Skeletal muscle satellite cell (primary cell): ENCODE measurements around the gene MPST.
"Not testable (repeated sequence)": the region's sequence is repeated elsewhere in the genome, so short reads cannot be mapped to it uniquely, and the experiment has no call there.

Experiments used
- H3K27me3 ChIP-seq: 2 replicates; pipeline ENCODE4 v1.7.0; 2013; ENCODE audit warnings: low read length; ENCODE audit not compliant: control insufficient read depth, insufficient read depth
- H3K36me3 ChIP-seq: 2 replicates; pipeline ENCODE4 v1.7.0; 2013; ENCODE audit warnings: mild to moderate bottlenecking, control low read depth, low read length; ENCODE audit not compliant: insufficient read depth
- H3K4me1 ChIP-seq: 2 replicates; pipeline ENCODE4 v1.7.0; 2013; ENCODE audit warnings: low read length; ENCODE audit not compliant: control insufficient read depth, insufficient read depth
- H3K4me2 ChIP-seq: 2 replicates; pipeline ENCODE4 v1.7.0; 2013; ENCODE audit warnings: mild to moderate bottlenecking, low read length
- H3K4me3 ChIP-seq: 2 replicates; pipeline ENCODE4 v1.7.0; 2013; ENCODE audit warnings: low read length
- H3K9ac ChIP-seq: 2 replicates; pipeline ENCODE4 v1.7.0; 2013; ENCODE audit warnings: mild to moderate bottlenecking, low read depth, low read length, moderate library complexity
- H3K9me3 ChIP-seq: replicated peaks from 2 replicates; pipeline ENCODE4 v1.7.0; 2013; ENCODE audit warnings: mild to moderate bottlenecking, control low read depth, low read length

MPST gene

GRCh38 chr22:36986242-36986821 lies 33.2 kb upstream of the MPST start:
- Histone ChIP-seq H3K27me3 (peaks cover 37% of the 10 kb centered on the region), H3K9ac (no peak overlapping the region), H3K36me3 (no peaks in the 10 kb centered on the region), H3K4me3 (no peak overlapping the region), H3K9me3 (peaks cover 6% of the 10 kb centered on the region), H3K4me1 (no peaks in the 10 kb centered on the region), H3K4me2 (no peak overlapping the region)

- H3K9me3 ChIP-seq, result peaks cover 6% of the 10 kb centered on the region
- H3K4me1 ChIP-seq, result no peaks in the 10 kb centered on the region
- no peaks in the 10 kb centered on the region for H3K36me3 ChIP-seq
- no peak overlapping the region for H3K9ac ChIP-seq
- H3K27me3 ChIP-seq, result peaks cover 26% of the 10 kb centered on the region
- H3K4me2 ChIP-seq, result no peak overlapping the region
- no peak overlapping the region for H3K4me3 ChIP-seq
These were observed 31.3 kb upstream of the MPST start for GRCh38 chr22:36988075-36988832.

GRCh38 chr22:36989012-36989411 lies 30.5 kb upstream of the MPST start:
- H3K4me1 ChIP-seq, H3K4me3 ChIP-seq, H3K9me3 ChIP-seq, H3K4me2 ChIP-seq, H3K9ac ChIP-seq, H3K36me3 ChIP-seq: not testable (repeated sequence)
- H3K27me3 ChIP-seq, result peaks cover 25% of the 10 kb centered on the region

- no peak overlapping the region for H3K4me3 ChIP-seq
- H3K4me2 ChIP-seq, result no peak overlapping the region
- no peaks in the 10 kb centered on the region for H3K4me1 ChIP-seq
- no peak overlapping the region for H3K9ac ChIP-seq
- peaks cover 6% of the 10 kb centered on the region for H3K9me3 ChIP-seq
- H3K27me3 ChIP-seq, result peaks cover 30% of the 10 kb centered on the region
- no peaks in the 10 kb centered on the region for H3K36me3 ChIP-seq
These were observed 29.1 kb upstream of the MPST start for GRCh38 chr22:36990457-36990856.

GRCh38 chr22:36991206-36991605 lies 28.3 kb upstream of the MPST start:
- Histone ChIP-seq H3K4me1 (no peaks in the 10 kb centered on the region), H3K9me3 (no peaks in the 10 kb centered on the region), H3K9ac (no peak overlapping the region), H3K27me3 (peaks cover 30% of the 10 kb centered on the region), H3K36me3 (no peaks in the 10 kb centered on the region), H3K4me2 (no peak overlapping the region), H3K4me3 (no peak overlapping the region)

GRCh38 chr22:36997746-36998145 lies 21.8 kb upstream of the MPST start:
- Histone ChIP-seq H3K4me2 (no peak overlapping the region), H3K9ac (no peak overlapping the region), H3K27me3 (peaks cover 40% of the 10 kb centered on the region), H3K36me3 (no peaks in the 10 kb centered on the region), H3K4me3 (no peak overlapping the region), H3K9me3 (no peaks in the 10 kb centered on the region), H3K4me1 (peaks cover 5% of the 10 kb centered on the region)

GRCh38 chr22:36998620-36999351 lies 20.8 kb upstream of the MPST start:
- Histone ChIP-seq H3K36me3 (no peaks in the 10 kb centered on the region), H3K4me3 (no peak overlapping the region), H3K4me1 (peaks cover 5% of the 10 kb centered on the region), H3K9me3 (no peaks in the 10 kb centered on the region), H3K4me2 (no peak overlapping the region), H3K9ac (no peak overlapping the region), H3K27me3 (peaks cover 44% of the 10 kb centered on the region)

- Histone ChIP-seq H3K4me3 (no peak overlapping the region), H3K4me1 (peaks cover 5% of the 10 kb centered on the region), H3K27me3 (peaks cover 41% of the 10 kb centered on the region), H3K9ac (no peak overlapping the region), H3K9me3 (no peaks in the 10 kb centered on the region), H3K36me3 (no peaks in the 10 kb centered on the region), H3K4me2 (no peak overlapping the region)
These were observed 20.1 kb upstream of the MPST start for GRCh38 chr22:36999463-36999862.

GRCh38 chr22:37000676-37001534 lies 18.6 kb upstream of the MPST start:
- no peak overlapping the region for H3K4me3 ChIP-seq
- no peak overlapping the region for H3K4me2 ChIP-seq
- H3K36me3 ChIP-seq, result no peaks in the 10 kb centered on the region
- H3K9ac ChIP-seq, result no peak overlapping the region
- H3K27me3 ChIP-seq, result peaks cover 49% of the 10 kb centered on the region
- H3K4me1 ChIP-seq, result peaks cover 5% of the 10 kb centered on the region
- H3K9me3 ChIP-seq, result no peaks in the 10 kb centered on the region

- Histone ChIP-seq H3K27me3 (peaks cover 53% of the 10 kb centered on the region), H3K36me3 (no peaks in the 10 kb centered on the region)
These were observed 17.7 kb upstream of the MPST start for GRCh38 chr22:37001826-37002225.

GRCh38 chr22:37002633-37003032 lies 16.9 kb upstream of the MPST start:
- no peaks in the 10 kb centered on the region for H3K36me3 ChIP-seq
- H3K4me3 ChIP-seq, result no peak overlapping the region
- no peaks in the 10 kb centered on the region for H3K9me3 ChIP-seq
- no peak overlapping the region for H3K9ac ChIP-seq
- peaks cover 5% of the 10 kb centered on the region for H3K4me1 ChIP-seq
- no peak overlapping the region for H3K4me2 ChIP-seq
- H3K27me3 ChIP-seq, result peaks cover 54% of the 10 kb centered on the region

More at GRCh38 chr22:37001826-37002225, 17.7 kb upstream of the MPST start:
- peaks cover 5% of the 10 kb centered on the region for H3K4me1 ChIP-seq
- no peak overlapping the region for H3K4me2 ChIP-seq
- H3K9ac ChIP-seq, result no peak overlapping the region
- no peak overlapping the region for H3K4me3 ChIP-seq
- H3K9me3 ChIP-seq, result no peaks in the 10 kb centered on the region
